ENCODE measurements around the gene HS1BP3. TPM values are rescaled to one million over a fixed set of nuclear protein-coding genes. Genes with fewer than 3 reads are reported as not detected.

HS1BP3 gene
- total and polyA plus RNA-seq, 2 of the 13 experiments (the other 11 are each of a cell fraction or from before 2014, with no cell fraction given) = 15.2 to 22.0 TPM

DNA sequence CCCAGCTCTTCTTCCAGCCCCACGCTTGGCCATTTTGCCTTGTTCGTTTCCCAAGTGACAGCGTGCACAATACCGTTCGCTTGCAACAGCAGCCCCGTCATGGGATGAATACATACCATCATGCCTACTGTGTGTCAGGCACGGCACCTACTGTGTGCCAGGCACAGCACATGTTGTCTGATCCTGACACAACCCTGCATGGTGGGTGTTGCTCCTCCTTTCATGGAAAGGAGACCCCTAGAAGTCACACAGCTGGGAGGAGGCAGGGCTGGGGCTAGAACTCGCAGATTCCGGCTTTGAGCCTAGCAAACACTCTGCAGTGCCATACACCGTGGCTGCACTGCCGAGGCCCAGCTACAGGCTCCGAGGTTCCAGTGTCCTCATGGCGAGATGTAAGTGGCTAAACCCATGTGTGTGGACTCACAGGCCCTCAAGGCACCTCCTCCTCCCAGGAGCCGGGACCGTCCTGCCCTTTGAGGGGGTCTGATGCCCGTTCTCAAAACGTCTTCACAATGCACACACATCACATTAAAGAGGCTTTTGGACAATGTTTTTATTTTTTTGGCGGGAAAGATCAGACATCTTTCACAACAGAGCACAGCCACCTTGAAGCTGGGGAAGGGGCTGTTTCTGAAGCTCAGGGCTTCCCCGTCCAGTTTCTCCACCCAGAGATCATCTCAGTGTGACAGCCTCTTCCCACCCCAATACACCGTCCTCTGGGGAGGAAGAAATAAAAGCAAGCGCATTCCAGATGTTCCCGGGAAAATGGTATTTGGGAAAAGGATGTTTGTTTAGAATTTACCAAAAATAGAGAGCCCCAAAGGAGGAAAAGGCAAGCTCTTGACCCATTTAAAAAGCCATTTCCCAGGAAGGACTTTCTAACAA, 64.9 kb downstream of the HS1BP3 start (continued):
- TF ChIP-seq, protein P1, sequence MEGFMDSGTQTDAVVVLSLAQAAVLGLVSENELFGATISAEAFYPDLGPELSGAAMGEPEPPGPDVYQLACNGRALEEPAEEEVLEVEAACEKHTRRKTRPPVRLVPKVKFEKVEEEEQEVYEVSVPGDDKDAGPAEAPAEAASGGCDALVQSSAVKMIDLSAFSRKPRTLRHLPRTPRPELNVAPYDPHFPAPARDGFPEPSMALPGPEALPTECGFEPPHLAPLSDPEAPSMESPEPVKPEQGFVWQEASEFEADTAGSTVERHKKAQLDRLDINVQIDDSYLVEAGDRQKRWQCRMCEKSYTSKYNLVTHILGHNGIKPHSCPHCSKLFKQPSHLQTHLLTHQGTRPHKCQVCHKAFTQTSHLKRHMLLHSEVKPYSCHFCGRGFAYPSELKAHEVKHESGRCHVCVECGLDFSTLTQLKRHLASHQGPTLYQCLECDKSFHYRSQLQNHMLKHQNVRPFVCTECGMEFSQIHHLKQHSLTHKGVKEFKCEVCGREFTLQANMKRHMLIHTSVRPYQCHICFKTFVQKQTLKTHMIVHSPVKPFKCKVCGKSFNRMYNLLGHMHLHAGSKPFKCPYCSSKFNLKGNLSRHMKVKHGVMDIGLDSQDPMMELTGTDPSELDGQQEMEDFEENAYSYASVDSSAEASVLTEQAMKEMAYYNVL (CRISPR knock-in tag; IDR thresholded peaks at IDR 0.05; ENCODE audit: borderline replicate concordance) = peak; percentile 17; the same call in 1 of the 2 replicates
- peak; percentile 93 for TF ChIP-seq NRL (CRISPR knock-in tag; IDR thresholded peaks at IDR 0.05; ENCODE audit: borderline replicate concordance)
- TF ChIP-seq ZNF614 (CRISPR knock-in tag; IDR thresholded peaks at IDR 0.05; ENCODE audit: borderline replicate concordance) = no peak
- TF ChIP-seq ZFY (CRISPR knock-in tag; IDR thresholded peaks at IDR 0.05) = peak; percentile 7; the same call in 1 of the 2 replicates
- TF ChIP-seq, protein P2, sequence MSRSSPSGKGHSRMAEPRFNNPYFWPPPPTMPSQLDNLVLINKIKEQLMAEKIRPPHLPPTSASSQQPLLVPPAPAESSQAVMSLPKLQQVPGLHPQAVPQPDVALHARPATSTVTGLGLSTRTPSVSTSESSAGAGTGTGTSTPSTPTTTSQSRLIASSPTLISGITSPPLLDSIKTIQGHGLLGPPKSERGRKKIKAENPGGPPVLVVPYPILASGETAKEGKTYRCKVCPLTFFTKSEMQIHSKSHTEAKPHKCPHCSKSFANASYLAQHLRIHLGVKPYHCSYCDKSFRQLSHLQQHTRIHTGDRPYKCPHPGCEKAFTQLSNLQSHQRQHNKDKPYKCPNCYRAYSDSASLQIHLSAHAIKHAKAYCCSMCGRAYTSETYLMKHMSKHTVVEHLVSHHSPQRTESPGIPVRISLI (CRISPR knock-in tag; IDR thresholded peaks at IDR 0.05; ENCODE audit: borderline replicate concordance) = 0 out of 2 replicates have a peak, but pooled peaks have one; percentile 50
- TF ChIP-seq FOXK2 (IDR thresholded peaks at IDR 0.05) = no peak
- TF ChIP-seq CBX1 (IDR thresholded peaks at IDR 0.05; ENCODE audit: low read depth) = peak; percentile 37
- no peak for TF ChIP-seq ZNF746 (CRISPR knock-in tag; IDR thresholded peaks at IDR 0.05)
- TF ChIP-seq SMAD1 (CRISPR knock-in tag; IDR thresholded peaks at IDR 0.05; ENCODE audit: borderline replicate concordance, low read depth) = peak; percentile 95; the same call in 1 of the 2 replicates
- TF ChIP-seq, protein P3, sequence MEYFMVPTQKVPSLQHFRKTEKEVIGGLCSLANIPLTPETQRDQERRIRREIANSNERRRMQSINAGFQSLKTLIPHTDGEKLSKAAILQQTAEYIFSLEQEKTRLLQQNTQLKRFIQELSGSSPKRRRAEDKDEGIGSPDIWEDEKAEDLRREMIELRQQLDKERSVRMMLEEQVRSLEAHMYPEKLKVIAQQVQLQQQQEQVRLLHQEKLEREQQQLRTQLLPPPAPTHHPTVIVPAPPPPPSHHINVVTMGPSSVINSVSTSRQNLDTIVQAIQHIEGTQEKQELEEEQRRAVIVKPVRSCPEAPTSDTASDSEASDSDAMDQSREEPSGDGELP (IDR thresholded peaks at IDR 0.05; ENCODE audit: borderline replicate concordance, low read depth) = no peak
- TF ChIP-seq, protein P4, sequence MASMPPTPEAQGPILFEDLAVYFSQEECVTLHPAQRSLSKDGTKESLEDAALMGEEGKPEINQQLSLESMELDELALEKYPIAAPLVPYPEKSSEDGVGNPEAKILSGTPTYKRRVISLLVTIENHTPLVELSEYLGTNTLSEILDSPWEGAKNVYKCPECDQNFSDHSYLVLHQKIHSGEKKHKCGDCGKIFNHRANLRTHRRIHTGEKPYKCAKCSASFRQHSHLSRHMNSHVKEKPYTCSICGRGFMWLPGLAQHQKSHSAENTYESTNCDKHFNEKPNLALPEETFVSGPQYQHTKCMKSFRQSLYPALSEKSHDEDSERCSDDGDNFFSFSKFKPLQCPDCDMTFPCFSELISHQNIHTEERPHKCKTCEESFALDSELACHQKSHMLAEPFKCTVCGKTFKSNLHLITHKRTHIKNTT (CRISPR knock-in tag; IDR thresholded peaks at IDR 0.05) = no peak
- no peak for TF ChIP-seq ZNF124 (CRISPR knock-in tag; IDR thresholded peaks at IDR 0.05)
- TF ChIP-seq TCF12 (IDR thresholded peaks at IDR 0.05) = no peak
- peak; percentile 71; the same call in 1 of the 2 replicates for TF ChIP-seq TCF12 (CRISPR knock-in tag; IDR thresholded peaks at IDR 0.05)
- TF ChIP-seq, protein P5, sequence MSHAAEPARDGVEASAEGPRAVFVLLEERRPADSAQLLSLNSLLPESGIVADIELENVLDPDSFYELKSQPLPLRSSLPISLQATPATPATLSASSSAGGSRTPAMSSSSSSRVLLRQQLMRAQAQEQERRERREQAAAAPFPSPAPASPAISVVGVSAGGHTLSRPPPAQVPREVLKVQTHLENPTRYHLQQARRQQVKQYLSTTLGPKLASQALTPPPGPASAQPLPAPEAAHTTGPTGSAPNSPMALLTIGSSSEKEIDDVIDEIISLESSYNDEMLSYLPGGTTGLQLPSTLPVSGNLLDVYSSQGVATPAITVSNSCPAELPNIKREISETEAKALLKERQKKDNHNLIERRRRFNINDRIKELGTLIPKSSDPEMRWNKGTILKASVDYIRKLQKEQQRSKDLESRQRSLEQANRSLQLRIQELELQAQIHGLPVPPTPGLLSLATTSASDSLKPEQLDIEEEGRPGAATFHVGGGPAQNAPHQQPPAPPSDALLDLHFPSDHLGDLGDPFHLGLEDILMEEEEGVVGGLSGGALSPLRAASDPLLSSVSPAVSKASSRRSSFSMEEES (CRISPR knock-in tag; IDR thresholded peaks at IDR 0.05) = no peak
- TF ChIP-seq GATAD2A (CRISPR knock-in tag; IDR thresholded peaks at IDR 0.05) = peak; percentile 10; the same call in 1 of the 2 replicates
- TF ChIP-seq KAT2B (IDR thresholded peaks at IDR 0.05; ENCODE audit: borderline replicate concordance, low read depth, low read length) = no peak
- TF ChIP-seq, protein P6, sequence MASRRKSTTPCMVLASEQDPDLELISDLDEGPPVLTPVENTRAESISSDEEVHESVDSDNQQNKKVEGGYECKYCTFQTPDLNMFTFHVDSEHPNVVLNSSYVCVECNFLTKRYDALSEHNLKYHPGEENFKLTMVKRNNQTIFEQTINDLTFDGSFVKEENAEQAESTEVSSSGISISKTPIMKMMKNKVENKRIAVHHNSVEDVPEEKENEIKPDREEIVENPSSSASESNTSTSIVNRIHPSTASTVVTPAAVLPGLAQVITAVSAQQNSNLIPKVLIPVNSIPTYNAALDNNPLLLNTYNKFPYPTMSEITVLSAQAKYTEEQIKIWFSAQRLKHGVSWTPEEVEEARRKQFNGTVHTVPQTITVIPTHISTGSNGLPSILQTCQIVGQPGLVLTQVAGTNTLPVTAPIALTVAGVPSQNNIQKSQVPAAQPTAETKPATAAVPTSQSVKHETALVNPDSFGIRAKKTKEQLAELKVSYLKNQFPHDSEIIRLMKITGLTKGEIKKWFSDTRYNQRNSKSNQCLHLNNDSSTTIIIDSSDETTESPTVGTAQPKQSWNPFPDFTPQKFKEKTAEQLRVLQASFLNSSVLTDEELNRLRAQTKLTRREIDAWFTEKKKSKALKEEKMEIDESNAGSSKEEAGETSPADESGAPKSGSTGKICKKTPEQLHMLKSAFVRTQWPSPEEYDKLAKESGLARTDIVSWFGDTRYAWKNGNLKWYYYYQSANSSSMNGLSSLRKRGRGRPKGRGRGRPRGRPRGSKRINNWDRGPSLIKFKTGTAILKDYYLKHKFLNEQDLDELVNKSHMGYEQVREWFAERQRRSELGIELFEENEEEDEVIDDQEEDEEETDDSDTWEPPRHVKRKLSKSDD (CRISPR knock-in tag; IDR thresholded peaks at IDR 0.05; ENCODE audit: low read depth) = no peak
- TF ChIP-seq MLLT10 (CRISPR knock-in tag; IDR thresholded peaks at IDR 0.05) = no peak
- TF ChIP-seq ZC3H13 (CRISPR knock-in tag; IDR thresholded peaks at IDR 0.05) = peak; percentile 90

Data from HepG2 (cell line).